RWPE1 (cell line): Measurements from ENCODE around the gene RASSF5.
A peak's percentile ranks its signal among the peaks of the same experiment; 100 is the strongest.

Experiments used
- CTCF ChIA-PET: fragments of 350-600 bp; sonication (Branson Sonifier 250); formaldehyde crosslinking; extraction: SDS; loops from one replicate; lab custom pipeline; 2021; lab: Yijun Ruan, JAX
- POLR2A ChIA-PET: fragments of 400-600 bp; formaldehyde crosslinking; extraction: SDS; loops from one replicate; lab custom pipeline; 2020; ENCODE audit warnings: antibody characterized with exemption; ENCODE audit not compliant: low non-redundant PET; lab: Yijun Ruan, JAX
- DNase-seq: peaks from one replicate; pipeline ENCODE4 v3.0.0; 2012; ENCODE audit warnings: low spot score
- H3K27ac ChIP-seq: fragments of 450-650 bp; 2 replicates; pipeline ENCODE4 v1.5.1; 2017
- TF ChIP-seq, protein P1 (sequence below): fragments of 450-650 bp; conservative IDR thresholded peaks from 2 replicates; pipeline ENCODE4 v1.5.1; 2017; ENCODE audit warnings: low read depth, mild to moderate bottlenecking

The RASSF5 gene

DNA sequence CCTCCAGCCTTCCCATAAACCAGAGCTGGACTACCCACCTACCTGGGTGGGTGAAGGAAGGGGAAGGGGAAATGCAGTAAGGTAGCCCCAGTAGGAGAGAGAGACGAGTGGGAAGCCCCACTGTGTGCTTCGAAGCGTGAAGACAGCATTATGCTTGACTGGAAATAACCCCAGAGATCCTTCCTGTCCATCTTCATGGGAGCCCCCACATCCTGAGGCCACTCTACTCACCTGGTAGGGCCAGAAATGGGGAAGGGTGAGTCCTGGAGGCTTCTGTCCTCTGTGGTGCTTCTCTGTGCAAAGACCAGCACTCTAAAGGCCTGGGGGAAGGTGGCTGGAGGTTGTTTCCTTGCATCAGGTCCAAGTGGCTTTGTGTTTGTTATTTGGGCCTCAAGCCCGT, 10.0 kb upstream of the RASSF5 start:
- no peak for DNase-seq
- POLR2A ChIA-PET = interaction anchor here (0.9 kb wide), 1 partner anchor 10 kb away, joined by 6 read pairs; the partner anchor contains the start of gene RASSF5
- TF ChIP-seq, protein P1, sequence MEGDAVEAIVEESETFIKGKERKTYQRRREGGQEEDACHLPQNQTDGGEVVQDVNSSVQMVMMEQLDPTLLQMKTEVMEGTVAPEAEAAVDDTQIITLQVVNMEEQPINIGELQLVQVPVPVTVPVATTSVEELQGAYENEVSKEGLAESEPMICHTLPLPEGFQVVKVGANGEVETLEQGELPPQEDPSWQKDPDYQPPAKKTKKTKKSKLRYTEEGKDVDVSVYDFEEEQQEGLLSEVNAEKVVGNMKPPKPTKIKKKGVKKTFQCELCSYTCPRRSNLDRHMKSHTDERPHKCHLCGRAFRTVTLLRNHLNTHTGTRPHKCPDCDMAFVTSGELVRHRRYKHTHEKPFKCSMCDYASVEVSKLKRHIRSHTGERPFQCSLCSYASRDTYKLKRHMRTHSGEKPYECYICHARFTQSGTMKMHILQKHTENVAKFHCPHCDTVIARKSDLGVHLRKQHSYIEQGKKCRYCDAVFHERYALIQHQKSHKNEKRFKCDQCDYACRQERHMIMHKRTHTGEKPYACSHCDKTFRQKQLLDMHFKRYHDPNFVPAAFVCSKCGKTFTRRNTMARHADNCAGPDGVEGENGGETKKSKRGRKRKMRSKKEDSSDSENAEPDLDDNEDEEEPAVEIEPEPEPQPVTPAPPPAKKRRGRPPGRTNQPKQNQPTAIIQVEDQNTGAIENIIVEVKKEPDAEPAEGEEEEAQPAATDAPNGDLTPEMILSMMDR = no peak
- CTCF ChIA-PET = interaction anchor here (0.6 to 2.6 kb wide), 3 partner anchors 14 to 115 kb away, joined by 3 to 8 read pairs (median 5); no protein-coding TSS in a partner anchor
- H3K27ac ChIP-seq = no peak overlapping the region

DNA sequence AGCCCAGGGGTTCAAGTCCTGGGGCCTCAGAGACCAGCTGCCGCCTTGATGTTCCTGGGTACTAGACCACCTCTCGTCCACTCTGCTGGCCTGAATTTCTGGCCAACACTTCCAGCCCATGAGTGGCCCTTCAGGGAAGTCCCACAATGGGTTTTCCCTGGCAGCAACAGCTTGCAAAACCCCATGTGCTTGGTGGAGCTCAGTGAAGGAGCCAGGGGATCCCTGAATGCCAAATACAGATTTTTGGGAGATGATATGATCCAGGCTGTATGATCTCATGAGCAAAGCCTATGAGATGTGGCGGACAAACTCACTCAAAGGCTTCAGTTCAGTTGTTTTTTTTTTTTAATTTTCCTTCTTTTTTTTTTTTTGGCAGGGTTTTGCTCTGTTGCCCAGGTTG, 9.6 kb upstream of the RASSF5 start:
- no peak overlapping the region for H3K27ac ChIP-seq
- ChIA-PET POLR2A (no interaction called here), CTCF (interaction anchor here (0.6 to 2.8 kb wide), 6 partner anchors 8 to 138 kb away, joined by 3 to 20 read pairs (median 6); partner anchors contain the start of gene DYRK3)
- TF ChIP-seq, protein P1 = no peak
- DNase-seq = no peak

DNA sequence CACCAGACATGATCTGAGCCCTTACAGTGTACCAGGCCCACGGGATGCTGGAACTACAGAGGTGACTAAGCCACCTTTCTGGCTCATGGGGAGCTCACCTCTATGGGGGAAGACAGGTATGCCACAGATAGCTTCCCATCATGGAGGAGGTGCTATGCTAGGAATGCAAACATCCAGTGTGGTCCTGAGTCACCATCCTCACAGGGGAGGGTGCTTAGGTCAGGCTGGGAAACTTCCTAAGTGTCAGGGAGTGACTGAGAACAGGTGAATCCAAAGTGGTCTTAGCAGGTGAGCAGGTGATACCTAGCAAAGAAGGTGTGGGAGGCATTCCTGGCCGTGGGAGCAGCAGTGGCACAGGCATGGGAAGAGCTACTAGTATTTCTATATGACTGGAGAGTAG, 8.6 kb upstream of the RASSF5 start:
- ChIA-PET CTCF (interaction anchor here (0.6 to 2.8 kb wide), 7 partner anchors 9 to 137 kb away, joined by 3 to 20 read pairs (median 4); partner anchors contain the start of genes DYRK3 and RASSF5), POLR2A (interaction anchor here (0.5 to 1.0 kb wide), 3 partner anchors 29 to 38 kb away, joined by 3 to 5 read pairs (median 5); no protein-coding TSS in a partner anchor)
- DNase-seq = peak; percentile 93
- no peak overlapping the region for H3K27ac ChIP-seq
- TF ChIP-seq, protein P1 = no peak

DNA sequence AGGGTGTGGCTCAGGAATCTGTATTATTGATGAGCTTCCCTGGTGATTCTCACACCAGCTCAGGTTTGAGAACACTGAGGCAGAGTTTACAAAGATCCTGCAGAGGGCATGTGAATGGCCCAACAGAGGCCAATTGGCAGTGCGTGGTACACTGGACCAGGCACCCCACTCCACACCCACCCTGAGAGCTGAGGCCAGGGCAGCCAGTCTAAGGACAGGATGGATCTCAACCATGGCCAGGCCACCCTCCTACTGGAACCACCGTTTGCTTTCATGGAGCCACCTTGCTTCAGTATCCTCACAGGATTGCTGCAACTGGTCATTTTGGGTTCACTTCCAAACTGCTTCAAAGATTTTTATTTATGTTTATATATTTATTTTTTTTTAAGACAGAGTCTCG, 7.3 kb upstream of the RASSF5 start:
- TF ChIP-seq, protein P1 = no peak
- no peak for DNase-seq
- ChIA-PET CTCF (interaction anchor here (1.2 to 2.8 kb wide), 2 partner anchors 10 to 20 kb away, joined by 4 to 20 read pairs; no protein-coding TSS in a partner anchor), POLR2A (no interaction called here)
- peak overlapping the region; percentile 76; the same call in 1 of the 2 replicates for H3K27ac ChIP-seq

DNA sequence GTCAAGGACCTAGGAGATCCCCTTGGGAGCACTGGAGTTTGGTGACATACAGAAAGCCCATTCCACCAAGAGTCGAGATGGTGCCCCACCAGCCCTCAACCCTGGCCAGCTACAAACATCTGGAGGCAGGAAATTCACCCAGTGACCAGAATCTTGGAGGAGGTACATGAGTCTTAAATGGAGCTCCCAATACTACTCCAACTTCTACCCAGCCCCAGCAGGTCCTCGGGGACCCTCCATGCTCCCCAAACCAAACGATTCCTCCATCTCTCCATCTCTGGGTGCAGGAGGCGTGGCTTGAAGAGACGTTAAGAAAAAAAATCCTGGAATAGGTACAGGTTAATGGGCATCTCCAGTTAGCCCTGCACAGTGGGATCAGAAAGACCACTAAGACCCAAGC, 5.5 kb upstream of the RASSF5 start:
- TF ChIP-seq, protein P1 = no peak
- ChIA-PET POLR2A (no interaction called here), CTCF (interaction anchor here (0.7 to 2.1 kb wide), 5 partner anchors 11 to 66 kb away, joined by 3 to 16 read pairs (median 3); no protein-coding TSS in a partner anchor)
- DNase-seq = no peak
- H3K27ac ChIP-seq = peak overlapping the region; percentile 76

DNA sequence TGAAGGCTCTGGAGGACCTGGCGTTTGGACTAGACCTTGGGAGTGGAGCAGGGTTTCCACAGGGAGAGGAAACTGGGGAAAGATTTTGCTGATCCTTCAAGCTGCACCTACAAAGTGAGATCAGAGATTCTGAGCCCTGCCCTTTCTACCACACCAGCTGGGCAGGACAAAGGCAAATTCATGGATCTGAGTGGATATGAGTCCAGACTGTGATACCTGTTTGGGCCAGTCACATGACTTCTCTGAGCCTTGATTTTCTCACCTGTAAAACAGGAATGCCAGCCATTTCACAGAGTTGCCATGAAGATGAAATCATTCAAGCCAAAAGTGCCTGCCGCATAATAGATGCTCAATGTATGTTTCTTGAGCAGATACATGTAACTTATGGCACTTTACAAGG, 4.9 kb upstream of the RASSF5 start:
- peak overlapping the region; percentile 76; the same call in 1 of the 2 replicates for H3K27ac ChIP-seq
- no peak for DNase-seq
- TF ChIP-seq, protein P1 = no peak
- ChIA-PET CTCF (interaction anchor here (0.8 to 2.5 kb wide), 4 partner anchors 12 to 81 kb away, joined by 3 to 16 read pairs (median 6); no protein-coding TSS in a partner anchor), POLR2A (no interaction called here)
